ENCODE data around the gene TTLL9. TPM values are rescaled to one million over a fixed set of nuclear protein-coding genes. Genes with fewer than 3 reads are reported as not detected.
A peak's percentile ranks its signal among the peaks of the same experiment; 100 is the strongest.

Gene TTLL9
- total RNA-seq, 2 donors from 2014 or later: not detected

DNA sequence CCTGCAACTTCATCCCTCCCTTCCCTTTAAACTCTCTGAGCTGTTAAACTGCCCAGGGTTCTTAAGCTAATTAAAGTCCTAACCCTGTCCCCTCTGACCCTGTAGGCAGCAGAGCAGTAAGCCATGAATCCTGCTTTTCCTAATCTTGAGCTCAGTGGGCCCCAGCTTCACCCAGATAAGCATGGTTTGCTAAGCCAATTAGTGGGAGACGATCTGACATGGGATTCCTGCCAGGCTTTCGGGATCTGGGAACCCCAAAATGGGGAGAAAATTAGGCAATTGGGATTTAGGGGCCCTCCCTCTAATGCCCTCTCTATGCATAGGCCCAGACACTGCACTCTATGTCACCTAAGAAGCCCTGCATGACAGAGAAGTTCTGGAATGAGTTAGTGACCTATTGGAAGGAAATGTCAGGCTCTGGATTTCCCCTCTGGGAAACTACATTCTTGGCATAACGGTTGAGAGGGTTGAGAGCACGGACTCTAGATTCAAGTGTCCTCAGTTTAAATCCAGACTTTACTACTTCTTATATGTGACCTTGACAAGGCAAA lies 102.1 kb downstream of the TTLL9 start:
- Mint-ChIP-seq H3K4me1 (peaks cover 2% of the 10 kb centered on the region), H3K27ac (no peak overlapping the region), H3K27me3 (peaks cover 73% of the 10 kb centered on the region), H3K36me3 (ENCODE audit: low read depth) (peaks cover 2% of the 10 kb centered on the region), H3K4me3 (no peak overlapping the region)
- no peaks in the 10 kb centered on the region for H3K9me3 ChIP-seq (ENCODE audit: control insufficient read depth, low read length, poor library complexity, severe bottlenecking)
- DNase-seq: no peak
- no peak for ATAC-seq

DNA sequence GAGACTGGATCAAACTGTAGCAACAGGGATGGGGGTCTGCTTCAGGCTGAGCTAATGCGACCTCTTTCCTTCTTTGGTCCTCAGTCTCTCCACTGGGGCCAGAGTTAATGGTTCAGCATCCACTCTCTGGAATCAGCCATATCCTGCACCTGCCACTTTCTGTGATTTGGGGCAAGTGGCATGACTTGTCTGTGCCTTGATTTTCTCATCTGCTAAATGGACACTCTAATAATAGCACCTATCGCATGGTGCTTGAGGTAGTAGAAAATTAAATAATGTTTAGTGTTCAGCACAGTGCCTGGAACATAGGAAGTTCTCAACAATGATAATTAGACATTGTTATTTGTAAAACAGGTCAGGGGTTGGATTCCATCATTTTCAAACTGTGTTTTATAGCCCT lies 103.9 kb downstream of the TTLL9 start:
- no peak for ATAC-seq
- H3K27me3 Mint-ChIP-seq: peaks cover 77% of the 10 kb centered on the region
- no peak for DNase-seq

GRCh38 chr20:31974951-31975487 lies 104.6 kb downstream of the TTLL9 start:
- peaks cover 2% of the 10 kb centered on the region for H3K36me3 Mint-ChIP-seq (ENCODE audit: low read depth)
- peaks cover 2% of the 10 kb centered on the region for H3K4me1 Mint-ChIP-seq
- H3K4me3 Mint-ChIP-seq: no peak overlapping the region
- ATAC-seq: no peak
- no peak for DNase-seq
- peaks cover 77% of the 10 kb centered on the region for H3K27me3 Mint-ChIP-seq
- no peak overlapping the region for H3K27ac Mint-ChIP-seq
- no peaks in the 10 kb centered on the region for H3K9me3 ChIP-seq (ENCODE audit: control insufficient read depth, low read length, poor library complexity, severe bottlenecking)

More for the DNA sequence above, 103.9 kb downstream of the TTLL9 start:
- Mint-ChIP-seq H3K4me3 (no peak overlapping the region), H3K36me3 (ENCODE audit: low read depth) (peaks cover 2% of the 10 kb centered on the region), H3K27ac (no peak overlapping the region), H3K4me1 (no peaks in the 10 kb centered on the region)
- H3K9me3 ChIP-seq (ENCODE audit: control insufficient read depth, low read length, poor library complexity, severe bottlenecking): no peaks in the 10 kb centered on the region

DNA sequence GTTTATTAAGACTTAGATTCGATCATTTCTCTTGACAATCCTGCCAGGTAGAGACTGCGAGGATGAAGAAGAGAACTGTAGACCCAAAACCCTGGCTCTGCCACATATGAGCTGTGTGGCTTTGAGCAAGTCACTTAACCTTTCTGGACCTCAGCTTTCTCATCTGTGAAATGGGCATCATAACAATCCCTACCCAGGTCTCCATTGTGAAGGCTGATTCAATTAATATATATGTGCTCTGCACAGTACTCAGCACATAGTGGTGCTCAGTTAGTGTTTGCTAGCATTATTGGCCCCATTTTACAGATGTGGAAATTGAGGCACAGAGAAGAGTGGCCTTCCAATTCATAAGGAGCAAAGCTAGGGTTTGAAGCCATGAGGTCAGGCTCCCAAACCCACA lies 105.4 kb downstream of the TTLL9 start:
- no peaks in the 10 kb centered on the region for H3K9me3 ChIP-seq (ENCODE audit: control insufficient read depth, low read length, poor library complexity, severe bottlenecking)
- ATAC-seq (no peak), DNase-seq (no peak)
- Mint-ChIP-seq H3K27ac (no peak overlapping the region), H3K36me3 (ENCODE audit: low read depth) (peaks cover 4% of the 10 kb centered on the region), H3K4me1 (peaks cover 2% of the 10 kb centered on the region), H3K4me3 (no peak overlapping the region), H3K27me3 (peaks cover 68% of the 10 kb centered on the region)

DNA sequence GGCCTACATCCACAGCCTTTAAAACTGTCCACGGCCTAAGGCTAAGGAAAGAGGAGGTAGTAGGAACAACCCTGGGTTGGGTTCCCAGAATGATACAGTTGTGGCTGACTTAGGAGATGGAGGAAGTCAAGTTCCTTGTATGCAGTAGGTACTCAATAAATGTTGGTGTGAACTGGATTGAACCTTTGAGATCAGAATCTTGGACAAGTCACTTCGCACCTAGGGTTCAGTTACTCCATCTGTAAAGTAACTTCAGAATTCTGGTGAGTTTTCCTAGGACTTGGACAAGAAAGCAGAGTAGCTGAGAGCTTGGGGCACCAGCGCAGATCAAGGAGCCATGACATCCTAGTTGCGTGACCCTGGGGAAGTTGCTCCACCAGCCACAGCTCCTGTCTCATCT lies 106.6 kb downstream of the TTLL9 start:
- Mint-ChIP-seq H3K27ac (no peak overlapping the region), H3K4me1 (peaks cover 5% of the 10 kb centered on the region), H3K4me3 (no peak overlapping the region), H3K27me3 (peaks cover 68% of the 10 kb centered on the region), H3K36me3 (ENCODE audit: low read depth) (peaks cover 5% of the 10 kb centered on the region)
- DNase-seq (no peak), ATAC-seq (no peak)
- no peaks in the 10 kb centered on the region for H3K9me3 ChIP-seq (ENCODE audit: control insufficient read depth, low read length, poor library complexity, severe bottlenecking)

- no peaks in the 10 kb centered on the region for H3K9me3 ChIP-seq (ENCODE audit: control insufficient read depth, low read length, poor library complexity, severe bottlenecking)
- H3K4me1 Mint-ChIP-seq: peaks cover 5% of the 10 kb centered on the region
- peaks cover 7% of the 10 kb centered on the region for H3K36me3 Mint-ChIP-seq (ENCODE audit: low read depth)
- no peak overlapping the region for H3K27ac Mint-ChIP-seq
- peaks cover 54% of the 10 kb centered on the region for H3K27me3 Mint-ChIP-seq
- DNase-seq (no peak), ATAC-seq (no peak)
- H3K4me3 Mint-ChIP-seq: no peak overlapping the region
Observed at GRCh38 chr20:31979713-31980426, 109.4 kb downstream of the TTLL9 start.

DNA sequence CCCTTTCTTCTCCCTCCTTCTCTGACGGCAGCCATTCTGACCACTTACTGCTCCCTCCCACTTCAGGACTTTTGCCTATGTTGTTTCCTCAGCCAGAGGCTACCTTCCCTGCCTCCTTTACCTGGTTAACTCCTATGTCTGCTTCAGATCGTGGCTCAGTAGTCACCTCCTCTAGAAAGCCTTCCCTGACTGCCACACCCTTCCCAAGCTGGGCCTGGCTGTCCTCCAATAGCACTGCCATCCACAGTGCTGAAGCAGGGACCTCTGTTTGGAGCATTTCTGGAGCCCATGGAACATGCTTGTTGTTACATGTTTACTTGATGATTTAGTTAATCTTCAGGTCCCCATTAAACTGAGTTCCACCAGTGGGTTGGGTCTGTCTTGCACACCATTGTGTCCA lies 111.3 kb downstream of the TTLL9 start:
- Mint-ChIP-seq H3K4me1 (peaks cover 5% of the 10 kb centered on the region), H3K27ac (no peak overlapping the region), H3K36me3 (ENCODE audit: low read depth) (peaks cover 7% of the 10 kb centered on the region), H3K4me3 (no peak overlapping the region), H3K27me3 (peaks cover 44% of the 10 kb centered on the region)
- no peaks in the 10 kb centered on the region for H3K9me3 ChIP-seq (ENCODE audit: control insufficient read depth, low read length, poor library complexity, severe bottlenecking)
- no peak for DNase-seq
- no peak for ATAC-seq

DNA sequence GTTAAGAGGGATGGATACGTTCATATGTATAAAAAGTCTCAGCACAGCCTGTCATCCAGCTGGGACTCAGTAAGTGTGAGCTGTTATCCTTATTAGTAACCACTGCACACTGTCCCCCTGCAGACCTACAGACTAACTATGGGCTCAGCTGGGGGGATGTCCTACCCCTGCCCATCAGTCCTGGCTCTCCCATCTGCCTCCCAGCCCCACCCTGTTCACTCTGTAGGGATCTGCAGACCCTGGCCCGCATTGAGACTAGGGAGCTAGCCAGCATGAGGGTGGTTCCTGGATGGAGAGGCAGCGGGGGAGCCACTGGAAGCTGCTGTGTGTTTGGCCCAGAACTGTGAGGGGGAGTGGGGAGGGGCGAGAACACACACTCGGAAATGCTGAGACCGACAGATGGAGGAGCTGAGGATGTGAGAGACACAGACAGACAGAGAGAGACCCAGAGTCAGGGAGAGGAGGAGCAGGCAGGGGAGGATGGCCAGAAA lies 114.6 kb downstream of the TTLL9 start:
- ATAC-seq: no peak
- Mint-ChIP-seq H3K27me3 (peaks cover 22% of the 10 kb centered on the region), H3K4me3 (no peak overlapping the region), H3K36me3 (ENCODE audit: low read depth) (peaks cover 7% of the 10 kb centered on the region), H3K4me1 (peaks cover 12% of the 10 kb centered on the region), H3K27ac (no peak overlapping the region)
- H3K9me3 ChIP-seq (ENCODE audit: control insufficient read depth, low read length, poor library complexity, severe bottlenecking): no peaks in the 10 kb centered on the region
- DNase-seq: no peak

GRCh38 chr20:31987744-31988143 lies 117.3 kb downstream of the TTLL9 start:
- no peaks in the 10 kb centered on the region for H3K9me3 ChIP-seq (ENCODE audit: control insufficient read depth, low read length, poor library complexity, severe bottlenecking)
- Mint-ChIP-seq H3K36me3 (ENCODE audit: low read depth) (peaks cover 3% of the 10 kb centered on the region), H3K27ac (no peak overlapping the region), H3K27me3 (peaks cover 17% of the 10 kb centered on the region), H3K4me1 (peaks cover 9% of the 10 kb centered on the region), H3K4me3 (no peak overlapping the region)
- DNase-seq (no peak), ATAC-seq (no peak)

DNA sequence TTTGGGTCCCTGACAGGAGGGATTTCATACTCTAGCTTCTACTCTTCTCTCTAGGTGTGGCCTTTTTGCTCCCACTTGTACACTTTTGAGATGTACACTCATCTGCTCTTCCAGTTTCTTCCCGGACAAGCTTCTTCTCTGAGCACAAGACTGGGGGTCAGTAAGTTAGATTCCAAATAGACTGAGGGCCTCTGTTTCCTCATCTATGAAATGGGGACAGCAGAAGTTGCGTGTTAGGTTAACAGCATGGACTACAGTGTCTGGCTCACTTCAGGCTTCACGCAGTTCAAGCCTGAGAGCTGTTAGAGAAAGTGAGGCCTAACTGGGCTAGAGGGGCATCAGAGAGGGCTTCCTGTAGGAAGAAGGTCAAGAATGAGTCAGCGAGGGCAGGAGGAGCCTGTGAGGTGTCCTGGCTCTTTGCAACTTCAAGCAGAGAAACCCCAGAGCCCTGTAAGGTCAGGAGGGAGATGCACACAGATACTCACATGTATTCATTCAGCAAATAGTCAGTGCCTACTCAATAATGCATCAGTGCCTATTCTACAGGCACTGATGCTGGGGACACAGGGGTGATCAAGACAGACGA lies 118.1 kb downstream of the TTLL9 start:
- no peak for DNase-seq
- peaks cover 17% of the 10 kb centered on the region for H3K27me3 Mint-ChIP-seq
- no peak for ATAC-seq
- H3K4me1 Mint-ChIP-seq: peaks cover 9% of the 10 kb centered on the region
- H3K4me3 Mint-ChIP-seq: no peak overlapping the region
- H3K27ac Mint-ChIP-seq: peak overlapping the region; percentile 4
- H3K9me3 ChIP-seq (ENCODE audit: control insufficient read depth, low read length, poor library complexity, severe bottlenecking): no peaks in the 10 kb centered on the region
- no peaks in the 10 kb centered on the region for H3K36me3 Mint-ChIP-seq (ENCODE audit: low read depth)

GRCh38 chr20:31989030-31989645 lies 118.7 kb downstream of the TTLL9 start:
- H3K9me3 ChIP-seq (ENCODE audit: control insufficient read depth, low read length, poor library complexity, severe bottlenecking): no peaks in the 10 kb centered on the region
- Mint-ChIP-seq H3K36me3 (ENCODE audit: low read depth) (no peaks in the 10 kb centered on the region), H3K27ac (no peak overlapping the region), H3K4me1 (peaks cover 9% of the 10 kb centered on the region), H3K27me3 (peaks cover 23% of the 10 kb centered on the region), H3K4me3 (no peak overlapping the region)
- ATAC-seq: no peak
- DNase-seq: no peak

GRCh38 chr20:31990641-31991338 lies 120.4 kb downstream of the TTLL9 start:
- Mint-ChIP-seq H3K27ac (no peak overlapping the region), H3K27me3 (peaks cover 36% of the 10 kb centered on the region), H3K4me1 (peaks cover 11% of the 10 kb centered on the region), H3K4me3 (no peak overlapping the region), H3K36me3 (ENCODE audit: low read depth) (peaks cover 2% of the 10 kb centered on the region)
- no peaks in the 10 kb centered on the region for H3K9me3 ChIP-seq (ENCODE audit: control insufficient read depth, low read length, poor library complexity, severe bottlenecking)
- no peak for DNase-seq
- no peak for ATAC-seq

DNA sequence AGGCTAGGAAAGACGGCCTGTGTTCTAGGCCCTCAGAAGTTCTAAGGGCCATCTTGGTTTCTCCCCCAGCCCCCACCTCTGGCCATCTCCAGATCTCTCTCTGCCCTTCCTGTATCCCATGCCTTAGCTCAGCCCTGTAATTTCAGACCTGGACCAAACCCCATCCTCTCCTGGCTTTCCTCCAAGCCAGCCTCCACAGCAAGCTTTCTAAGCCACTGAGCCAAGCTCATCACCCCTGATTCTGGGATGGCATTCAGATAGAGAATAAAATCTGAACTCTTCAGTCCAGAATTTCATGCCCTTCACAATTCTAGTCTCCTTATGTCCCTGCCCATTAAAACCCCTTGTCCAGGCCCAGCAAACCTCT lies 120.9 kb downstream of the TTLL9 start:
- Mint-ChIP-seq H3K4me3 (no peak overlapping the region), H3K27ac (no peak overlapping the region), H3K27me3 (peaks cover 41% of the 10 kb centered on the region), H3K36me3 (ENCODE audit: low read depth) (peaks cover 7% of the 10 kb centered on the region), H3K4me1 (peaks cover 13% of the 10 kb centered on the region)
- no peak for ATAC-seq
- no peaks in the 10 kb centered on the region for H3K9me3 ChIP-seq (ENCODE audit: control insufficient read depth, low read length, poor library complexity, severe bottlenecking)
- no peak for DNase-seq

All from T-helper 17 cell (primary cell).